GM19023 (cell line): ENCODE results near the gene RIN3.
A peak's percentile ranks its signal among the peaks of the same experiment; 100 is the strongest.

Source experiments
- ATAC-seq: cut with Tn5 transposase; IDR thresholded peaks from one replicate; pipeline ENCODE4 v1.9.1; 2021; ENCODE audit warnings: mild to moderate bottlenecking, moderate library complexity; ENCODE audit not compliant: unreplicated experiment

Gene RIN3

GRCh38 chr14:92573761-92574498 lies 60.3 kb downstream of the RIN3 start:
- ATAC-seq, result no peak

GRCh38 chr14:92575061-92575747 lies 61.6 kb downstream of the RIN3 start:
- ATAC-seq, result no peak

GRCh38 chr14:92575748-92576303 lies 62.2 kb downstream of the RIN3 start:
- no peak for ATAC-seq

- peak; percentile 72 for ATAC-seq
These were observed 63.8 kb downstream of the RIN3 start for GRCh38 chr14:92577321-92577742.

- ATAC-seq, result no peak
These were observed 64.9 kb downstream of the RIN3 start for GRCh38 chr14:92578511-92578910.

- ATAC-seq, result no peak
These were observed 65.8 kb downstream of the RIN3 start for GRCh38 chr14:92579244-92579936.

GRCh38 chr14:92581206-92581605 lies 67.6 kb downstream of the RIN3 start:
- ATAC-seq, result no peak

GRCh38 chr14:92581966-92582566 lies 68.5 kb downstream of the RIN3 start:
- no peak for ATAC-seq

- ATAC-seq, result peak; percentile 51
These were observed 69.3 kb downstream of the RIN3 start for GRCh38 chr14:92582706-92583452.

GRCh38 chr14:92584220-92584619 lies 70.6 kb downstream of the RIN3 start:
- ATAC-seq, result no peak

GRCh38 chr14:92584816-92585215 lies 71.2 kb downstream of the RIN3 start:
- no peak for ATAC-seq

- no peak for ATAC-seq
These were observed 72.7 kb downstream of the RIN3 start for GRCh38 chr14:92585981-92586937.

GRCh38 chr14:92586963-92587699 lies 73.5 kb downstream of the RIN3 start:
- no peak for ATAC-seq

- ATAC-seq, result no peak
These were observed 74.1 kb downstream of the RIN3 start for GRCh38 chr14:92587700-92588085.

- no peak for ATAC-seq
These were observed 75.8 kb downstream of the RIN3 start for GRCh38 chr14:92589213-92589852.

GRCh38 chr14:92590176-92590575 lies 76.6 kb downstream of the RIN3 start:
- no peak for ATAC-seq

- ATAC-seq, result no peak
These were observed 77.4 kb downstream of the RIN3 start for GRCh38 chr14:92590941-92591340.

- ATAC-seq, result no peak
These were observed 77.8 kb downstream of the RIN3 start for GRCh38 chr14:92591346-92591745.
